Lower lobe of right lung (tissue), 2 donors: ENCODE data around the gene SLF2. TPM values are rescaled to one million over a fixed set of nuclear protein-coding genes. Genes with fewer than 3 reads are reported as not detected.

Experiments used
- ATAC-seq, 2 donors: fragments of 200-7000 bp; cut with Tn5 transposase; one replicate each; pipeline ENCODE4 v1.9.1; 2020 to 2022; ENCODE audit warnings: mild to moderate bottlenecking in 2 of 2, moderate library complexity in 2 of 2
- DNase-seq: peaks from one replicate; pipeline ENCODE4 v3.0.0-alpha.2; 2020
- H3K27ac ChIP-seq: fragments of 200-600 bp; one replicate; pipeline ENCODE4 v1.8.0; 2022
- H3K27me3 ChIP-seq: fragments of 200-600 bp; one replicate; pipeline ENCODE4 v1.8.0; 2022; ENCODE audit warnings: low read depth
- H3K36me3 ChIP-seq: fragments of 200-600 bp; one replicate; pipeline ENCODE4 v1.8.0; 2022; ENCODE audit warnings: mild to moderate bottlenecking
- H3K4me1 ChIP-seq: fragments of 200-600 bp; one replicate; pipeline ENCODE4 v1.8.0; 2022
- H3K4me3 ChIP-seq: fragments of 200-600 bp; one replicate; pipeline ENCODE4 v1.8.0; 2022; ENCODE audit warnings: mild to moderate bottlenecking
- H3K9me3 ChIP-seq: fragments of 200-600 bp; one replicate; pipeline ENCODE4 v1.8.0; 2022
- CTCF ChIP-seq: fragments of 200-600 bp; IDR thresholded peaks from one replicate; pipeline ENCODE4 v1.8.0; 2022; ENCODE audit warnings: antibody characterized with exemption, mild to moderate bottlenecking
- intact Hi-C: fragments of 100-400 bp; cut with DNase I; formaldehyde crosslinking; loops from one replicate; pipeline ENCODE4 v1.11.0; 2022
- total RNA-seq: library from RNA; stranded (reverse); fragmentation: NEBNext Ultra II Directional; extraction: Animal tissue kit (Norgen Biotek cat#: 25700); gene quantifications from one replicate; pipeline ENCODE4 v1.2.1, GENCODE V29; 2021
- donor health status: DM: no; HTN: yes; CAD: no; lungs with severe emphysema.

Gene SLF2
- total RNA-seq, 1 donor from 2014 or later = 34.4 TPM

- Histone ChIP-seq H3K36me3 (no peaks in the 10 kb centered on the region), H3K27me3 (peaks cover 14% of the 10 kb centered on the region), H3K4me1 (no peaks in the 10 kb centered on the region), H3K9me3 (no peaks in the 10 kb centered on the region), H3K4me3 (no peak overlapping the region), H3K27ac (no peak overlapping the region)
- TF ChIP-seq CTCF = no peak
- intact Hi-C loops = no loop called here
- ATAC-seq (no peak), DNase-seq (no peak)
Observed at GRCh38 chr10:100894033-100894432, 18.7 kb upstream of the SLF2 start.

GRCh38 chr10:100894589-100895294 is 18.0 kb upstream of the SLF2 start:
- Histone ChIP-seq H3K9me3 (no peaks in the 10 kb centered on the region), H3K4me3 (no peak overlapping the region), H3K36me3 (no peaks in the 10 kb centered on the region), H3K27me3 (peaks cover 14% of the 10 kb centered on the region), H3K27ac (no peak overlapping the region), H3K4me1 (no peaks in the 10 kb centered on the region)
- intact Hi-C loops = no loop called here
- TF ChIP-seq CTCF = no peak
- no peak for DNase-seq
- ATAC-seq = no peak

- no peak for TF ChIP-seq CTCF
- H3K27me3 ChIP-seq = peaks cover 14% of the 10 kb centered on the region
- no peak overlapping the region for H3K4me3 ChIP-seq
- H3K27ac ChIP-seq = no peak overlapping the region
- no peaks in the 10 kb centered on the region for H3K4me1 ChIP-seq
- no peak for ATAC-seq
- H3K9me3 ChIP-seq = no peaks in the 10 kb centered on the region
- intact Hi-C loops = no loop called here
- DNase-seq = no peak
- no peaks in the 10 kb centered on the region for H3K36me3 ChIP-seq
Observed at GRCh38 chr10:100895346-100895745, 17.4 kb upstream of the SLF2 start.

- intact Hi-C loops = no loop called here
- no peak for TF ChIP-seq CTCF
- ATAC-seq = no peak
Observed at GRCh38 chr10:100895896-100896295, 16.9 kb upstream of the SLF2 start.

GRCh38 chr10:100896876-100897461 is 15.8 kb upstream of the SLF2 start:
- Histone ChIP-seq H3K4me1 (no peaks in the 10 kb centered on the region), H3K36me3 (no peaks in the 10 kb centered on the region), H3K27ac (no peak overlapping the region), H3K4me3 (no peak overlapping the region), H3K27me3 (peaks cover 12% of the 10 kb centered on the region), H3K9me3 (no peaks in the 10 kb centered on the region)
- no peak for ATAC-seq
- TF ChIP-seq CTCF = no peak
- no peak for DNase-seq
- intact Hi-C loops = no loop called here

More at GRCh38 chr10:100895896-100896295, 16.9 kb upstream of the SLF2 start:
- H3K9me3 ChIP-seq = no peaks in the 10 kb centered on the region
- H3K27ac ChIP-seq = no peak overlapping the region
- no peaks in the 10 kb centered on the region for H3K36me3 ChIP-seq
- H3K4me1 ChIP-seq = no peaks in the 10 kb centered on the region
- H3K4me3 ChIP-seq = no peak overlapping the region
- peaks cover 14% of the 10 kb centered on the region for H3K27me3 ChIP-seq
- DNase-seq = no peak
